Adrenal gland (tissue), 12 donors: ENCODE results near the gene NEU4. TPM values are rescaled to one million over a fixed set of nuclear protein-coding genes. Genes with fewer than 3 reads are reported as not detected.

ENCODE experiments used
- DNase-seq, 7 donors: peaks; one replicate each; pipeline ENCODE4 v3.0.0-alpha.2; 2019 to 2020
- H3K27ac ChIP-seq, 5 donors: fragments of 200-600 bp; sonication (generic) in 4 of 5; 1 replicate in 3 of 5; 2 replicates in 2 of 5; pipeline versions ENCODE4 v1.5.1 to v1.8.0; 2016 to 2020; ENCODE audit warnings: mild to moderate bottlenecking in 1 of 5
- H3K27me3 ChIP-seq: fragments of 200-600 bp; 2 replicates; pipeline ENCODE4 v1.8.0; 2021
- H3K36me3 ChIP-seq, 2 donors: fragments of 200-600 bp; replicated peaks in 1 of 2; 1 replicate in 1 of 2; 2 replicates in 1 of 2; pipeline versions ENCODE4 v1.5.1 to v1.8.0; 2018 to 2022
- H3K4me1 ChIP-seq, 2 donors: fragments of 200-600 bp; replicated peaks in 1 of 2; 1 replicate in 1 of 2; 2 replicates in 1 of 2; pipeline versions ENCODE4 v1.5.1 to v1.8.0; 2018 to 2021
- H3K4me3 ChIP-seq, 4 donors: fragments of 200-600 bp; sonication (generic) in 3 of 4; one replicate each; pipeline ENCODE4 v1.5.1; 2016 to 2018
- H3K9me3 ChIP-seq, 3 donors: fragments of 200-600 bp; sonication (generic) in 1 of 3; replicated peaks in 1 of 3; 1 replicate in 2 of 3; 2 replicates in 1 of 3; pipeline versions ENCODE4 v1.5.1 to v1.8.0; 2016 to 2021
- POLR2A ChIP-seq, 2 donors: fragments of 450-650 bp; IDR thresholded peaks; one replicate each; pipeline ENCODE4 v1.6.1; 2017; ENCODE audit warnings: antibody characterized with exemption in 2 of 2, mild to moderate bottlenecking in 2 of 2, moderate library complexity in 1 of 2
- WGBS, 4 donors: extraction: QIAGEN DNeasy Blood & Tissue Kit in 2 of 4; methylation state at CpG; one replicate each; pipeline versions ENCODE4 v1.1.5 to v1.1.7; 2013 to 2017; 5-methylcytosine and 5-hydroxymethylcytosine counted together
- intact Hi-C, 2 donors: fragments of 100-400 bp; cut with DNase I; formaldehyde crosslinking; loops; one replicate each; pipeline versions ENCODE4 v1.14.1 to v1.15.0; 2022 to 2023
- polyA plus RNA-seq, 3 donors: library from polyadenylated mRNA; stranded (reverse); fragments of 200-250 nt in 2 of 3; fragments of 350-450 nt in 1 of 3; fragmentation: Illumina TruSeq in 1 of 3; extraction: RNeasy Lipid Tissue Mini Kit (QIAGEN cat#74804) in 1 of 3; gene quantifications; one replicate each; pipeline ENCODE4 v1.2.3, GENCODE V29; 2013 to 2014
- total RNA-seq, 9 donors: library from RNA; depleted of rRNA in 4 of 9; stranded (reverse); fragments of >200 nt in 4 of 9; fragments of 120-200 nt in 1 of 9; fragmentation: NEBNext Ultra II Directional in 1 of 9; extraction: Animal tissue kit (Norgen Biotek cat#: 25700) in 1 of 9; gene quantifications; one replicate each; pipeline versions ENCODE4 v1.1.0 to v1.2.4, GENCODE V29; 2013 to 2023
- TF ChIP-seq, protein P1 (sequence below), 6 experiments: fragments of 450-650 bp in 4 of 6; fragments of 200-600 bp in 2 of 6; sonication (generic) in 1 of 6; IDR thresholded peaks; 1 replicate in 5 of 6; 2 replicates in 1 of 6; pipeline versions ENCODE4 v1.5.1 to v1.8.0; 2016 to 2021; ENCODE audit warnings: antibody characterized with exemption in 6 of 6, mild to moderate bottlenecking in 2 of 6, moderate library complexity in 1 of 6
- donor health status: healthy with polysubstance abuse.
- donor health status: Bipolar disorder and iron deficiency.
- donor health status: DM: yes; HTN: yes; CAD: no.
- donor health status: DM: no; HTN: no; CAD: no.
- donor health status: DM: no; HTN: no; CAD: no.
- donor health status: DM: yes; HTN: yes; CAD: no.

The NEU4 gene
- total and polyA plus RNA-seq, 12 donors, result 0.17 to 2.3 (median 0.37) TPM; not detected in 3

DNA sequence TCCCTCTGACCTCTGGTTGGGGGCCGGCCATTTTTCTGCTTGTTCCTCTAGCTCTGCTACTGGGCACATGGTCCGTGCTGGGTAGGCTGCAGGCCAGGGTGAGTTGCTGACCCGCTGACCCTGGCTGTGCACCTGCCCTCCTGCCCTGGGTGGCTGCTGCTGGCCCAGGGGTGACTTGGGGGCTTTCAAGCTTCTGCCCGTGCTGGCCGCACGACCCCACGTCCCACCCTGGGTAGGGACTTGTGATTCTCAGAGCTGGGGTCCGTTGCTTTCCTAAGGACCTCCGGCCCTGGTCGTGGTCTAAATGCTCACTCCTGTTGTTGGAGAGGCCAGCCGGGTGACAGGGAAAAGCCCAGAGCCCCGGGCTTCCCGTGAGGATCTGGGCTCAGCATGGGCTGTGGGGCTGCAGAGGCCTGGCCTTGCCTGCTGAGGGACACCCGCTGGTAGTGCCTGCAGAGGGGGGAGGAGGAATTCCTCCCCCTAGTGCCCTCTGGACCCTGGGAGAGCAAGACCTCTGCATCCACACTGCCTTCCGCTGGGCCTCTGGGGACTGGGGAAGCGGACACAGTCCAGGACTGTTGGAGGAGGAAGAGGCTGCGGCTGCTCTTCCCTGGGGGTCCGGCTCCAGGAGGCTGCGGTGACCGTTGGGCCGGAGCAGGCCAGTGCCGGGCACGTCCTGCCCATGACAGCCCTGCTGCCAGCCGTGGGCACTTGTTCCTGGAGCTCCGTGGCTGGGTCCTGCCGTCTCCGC is 38.6 kb upstream of the NEU4 start:
- Histone ChIP-seq H3K9me3 (no peaks in the 10 kb centered on the region), H3K27me3 (peaks cover 9% of the 10 kb centered on the region), H3K4me3 (no peak overlapping the region), H3K4me1 (no peaks in the 10 kb centered on the region), H3K36me3 (no peaks in the 10 kb centered on the region), H3K27ac (peak overlapping the region in 1 of 5 donors; percentile 66)
- 49 to 62% (median 58%) methylated on average over 6 to 27 of the region's 27 CpGs for WGBS, 4 donors
- TF ChIP-seq POLR2A (IDR thresholded peaks at IDR 0.05), result no peak
- TF ChIP-seq, protein P1, sequence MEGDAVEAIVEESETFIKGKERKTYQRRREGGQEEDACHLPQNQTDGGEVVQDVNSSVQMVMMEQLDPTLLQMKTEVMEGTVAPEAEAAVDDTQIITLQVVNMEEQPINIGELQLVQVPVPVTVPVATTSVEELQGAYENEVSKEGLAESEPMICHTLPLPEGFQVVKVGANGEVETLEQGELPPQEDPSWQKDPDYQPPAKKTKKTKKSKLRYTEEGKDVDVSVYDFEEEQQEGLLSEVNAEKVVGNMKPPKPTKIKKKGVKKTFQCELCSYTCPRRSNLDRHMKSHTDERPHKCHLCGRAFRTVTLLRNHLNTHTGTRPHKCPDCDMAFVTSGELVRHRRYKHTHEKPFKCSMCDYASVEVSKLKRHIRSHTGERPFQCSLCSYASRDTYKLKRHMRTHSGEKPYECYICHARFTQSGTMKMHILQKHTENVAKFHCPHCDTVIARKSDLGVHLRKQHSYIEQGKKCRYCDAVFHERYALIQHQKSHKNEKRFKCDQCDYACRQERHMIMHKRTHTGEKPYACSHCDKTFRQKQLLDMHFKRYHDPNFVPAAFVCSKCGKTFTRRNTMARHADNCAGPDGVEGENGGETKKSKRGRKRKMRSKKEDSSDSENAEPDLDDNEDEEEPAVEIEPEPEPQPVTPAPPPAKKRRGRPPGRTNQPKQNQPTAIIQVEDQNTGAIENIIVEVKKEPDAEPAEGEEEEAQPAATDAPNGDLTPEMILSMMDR (IDR thresholded peaks at IDR 0.05), result no peak
- peak in 1 of 7 donors; percentile 46 for DNase-seq
- intact Hi-C loops, result no loop called here

DNA sequence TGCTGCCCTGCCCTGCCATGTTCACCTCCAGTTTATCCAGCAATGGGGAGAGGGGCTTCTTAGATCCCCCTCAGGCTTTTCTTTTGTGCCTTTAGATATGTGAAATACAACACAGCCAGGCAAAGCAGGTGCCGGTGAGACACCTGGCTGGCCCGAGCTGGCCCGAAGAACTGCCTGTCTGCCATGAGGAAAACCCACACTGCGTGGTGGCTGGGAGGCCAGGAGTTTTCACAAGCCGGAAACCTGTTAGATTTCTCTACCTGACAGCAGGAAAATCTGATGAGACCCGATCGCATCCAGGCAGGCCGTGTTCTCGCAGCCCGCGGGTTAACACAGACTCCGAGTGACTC is 38.1 kb upstream of the NEU4 start:
- peaks cover 15% of the 10 kb centered on the region for H3K27me3 ChIP-seq
- TF ChIP-seq, protein P1 (IDR thresholded peaks at IDR 0.05), result no peak
- no peak for TF ChIP-seq POLR2A (IDR thresholded peaks at IDR 0.05)
- peak overlapping the region in 1 of 5 donors; percentile 66 for H3K27ac ChIP-seq
- H3K9me3 ChIP-seq, result no peaks in the 10 kb centered on the region
- WGBS, 4 donors, result 80 to 95% (median 90%) methylated on average over 1 to 12 of the region's 12 CpGs
- intact Hi-C loops, result no loop called here
- H3K4me1 ChIP-seq, result no peaks in the 10 kb centered on the region
- H3K36me3 ChIP-seq, result no peaks in the 10 kb centered on the region
- H3K4me3 ChIP-seq, result no peak overlapping the region
- DNase-seq, result peak in 1 of 7 donors; percentile 46

DNA sequence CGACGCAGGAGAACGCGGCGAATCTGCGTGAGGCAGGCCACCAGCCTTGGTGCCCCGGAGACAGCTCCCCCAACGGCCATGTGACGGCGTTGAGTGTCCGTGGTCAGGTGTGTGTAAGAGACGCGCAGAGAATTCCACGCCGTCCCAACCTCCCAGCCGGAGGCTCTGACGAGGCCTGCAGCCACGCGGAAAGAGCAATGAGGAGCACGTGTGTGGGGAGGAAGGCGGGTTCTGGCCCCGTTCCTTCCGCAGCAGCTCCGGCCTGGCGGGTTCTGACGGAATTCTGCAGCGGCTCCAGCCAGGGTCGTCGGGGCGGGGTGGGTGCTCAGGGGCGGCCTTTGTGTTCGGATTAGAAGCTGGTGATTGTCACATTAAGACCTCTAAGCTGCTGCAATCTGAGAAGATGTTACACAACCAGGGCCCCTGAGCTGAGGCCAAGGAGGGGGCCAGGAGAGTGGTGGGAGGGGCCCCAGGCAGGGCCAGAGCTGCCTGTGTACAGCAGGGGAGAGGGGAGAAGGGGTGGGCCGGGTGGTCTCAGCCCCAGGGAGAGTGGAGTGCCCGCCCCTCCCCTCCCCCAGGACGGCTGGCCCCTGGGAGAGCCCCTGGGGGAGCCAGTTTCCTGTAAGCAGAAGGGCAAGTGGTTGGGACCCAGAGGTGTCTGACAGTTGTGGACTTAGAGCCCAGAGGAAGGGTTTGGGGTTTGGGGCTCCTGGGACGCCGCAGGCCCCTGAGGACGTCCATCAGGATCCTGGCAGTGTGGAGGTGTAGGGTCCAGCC is 37.5 kb upstream of the NEU4 start:
- Histone ChIP-seq H3K4me3 (no peak overlapping the region), H3K27me3 (peaks cover 18% of the 10 kb centered on the region), H3K4me1 (no peaks in the 10 kb centered on the region), H3K9me3 (no peaks in the 10 kb centered on the region), H3K36me3 (no peaks in the 10 kb centered on the region), H3K27ac (peak overlapping the region in 1 of 5 donors; percentile 66)
- intact Hi-C loops, result no loop called here
- WGBS, 4 donors, result 57 to 71% (median 65%) methylated on average over 22 to 38 of the region's 38 CpGs
- TF ChIP-seq, protein P1 (IDR thresholded peaks at IDR 0.05), result no peak
- no peak for TF ChIP-seq POLR2A (IDR thresholded peaks at IDR 0.05)
- peak in 6 of 7 donors; percentile 19 to 65 (median 26) for DNase-seq

DNA sequence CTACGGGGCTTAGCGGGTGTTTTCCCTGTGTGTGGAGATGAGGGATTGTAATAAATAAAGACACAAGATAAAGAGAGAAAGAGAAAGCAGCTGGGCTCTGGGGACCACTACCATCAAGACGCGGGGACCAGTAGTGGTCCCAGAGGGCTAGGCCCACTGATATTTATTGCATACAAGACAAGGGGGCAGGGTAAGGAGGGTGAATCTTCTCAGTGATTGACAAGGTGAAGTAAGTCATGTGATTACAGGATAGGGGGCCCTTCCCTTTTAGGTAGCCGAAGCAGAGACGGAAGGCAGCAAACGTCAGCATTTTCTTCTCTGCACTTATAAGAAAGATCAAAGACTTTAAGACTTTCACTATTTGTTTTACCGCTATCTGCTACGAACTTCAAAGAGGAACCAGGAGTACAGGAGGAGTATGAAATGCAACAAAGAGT is 36.9 kb upstream of the NEU4 start:
- no peaks in the 10 kb centered on the region for H3K4me1 ChIP-seq
- H3K27me3 ChIP-seq, result peaks cover 20% of the 10 kb centered on the region
- DNase-seq, result peak in 2 of 7 donors; percentile 0 to 13
- no peaks in the 10 kb centered on the region for H3K36me3 ChIP-seq
- 36 to 48% (median 41%) methylated on average over 9 of the region's 9 CpGs for WGBS, 4 donors
- intact Hi-C loops, result no loop called here
- TF ChIP-seq POLR2A (IDR thresholded peaks at IDR 0.05), result no peak
- TF ChIP-seq, protein P1 (IDR thresholded peaks at IDR 0.05), result no peak
- H3K4me3 ChIP-seq, result no peak overlapping the region
- no peaks in the 10 kb centered on the region for H3K9me3 ChIP-seq
- peak overlapping the region in 1 of 5 donors; percentile 66 for H3K27ac ChIP-seq
